NOMO-1 treated with dmso at 0.1 percent for 144 hours (cell line): Measurements from ENCODE around the gene OLFML1.
"Not testable (repeated sequence)": the region's sequence is repeated elsewhere in the genome, so short reads cannot be mapped to it uniquely, and the experiment has no call there.

Experiments
- DNase-seq: peaks from one replicate; lab custom pipeline; 2025; ENCODE audit not compliant: unreplicated experiment; lab: John Stamatoyannopoulos, UW

Gene OLFML1

DNA sequence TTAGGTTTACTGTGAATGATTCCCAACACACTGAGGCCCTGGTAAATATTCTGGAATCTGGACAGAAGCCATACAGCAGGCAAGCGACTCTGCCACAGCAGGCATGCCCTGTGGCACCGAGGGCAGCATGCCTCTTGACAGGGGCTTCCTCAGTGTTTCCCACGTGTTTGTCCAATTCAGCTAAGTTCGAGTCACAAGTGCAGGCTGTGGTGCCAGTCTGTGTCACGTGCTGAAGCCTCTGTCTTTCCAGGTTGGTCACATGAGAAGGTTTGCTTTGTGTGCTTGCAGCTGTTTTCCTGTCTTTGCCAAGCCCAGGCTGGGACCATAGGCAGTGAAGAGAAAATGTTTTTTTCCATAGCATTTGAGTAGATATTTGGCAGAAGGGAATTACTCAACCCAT, 26.1 kb downstream of the OLFML1 start:
- no peak for DNase-seq

- DNase-seq: peak; percentile 93
Measured at GRCh38 chr11:7512525-7513233, 27.4 kb downstream of the OLFML1 start.

DNA sequence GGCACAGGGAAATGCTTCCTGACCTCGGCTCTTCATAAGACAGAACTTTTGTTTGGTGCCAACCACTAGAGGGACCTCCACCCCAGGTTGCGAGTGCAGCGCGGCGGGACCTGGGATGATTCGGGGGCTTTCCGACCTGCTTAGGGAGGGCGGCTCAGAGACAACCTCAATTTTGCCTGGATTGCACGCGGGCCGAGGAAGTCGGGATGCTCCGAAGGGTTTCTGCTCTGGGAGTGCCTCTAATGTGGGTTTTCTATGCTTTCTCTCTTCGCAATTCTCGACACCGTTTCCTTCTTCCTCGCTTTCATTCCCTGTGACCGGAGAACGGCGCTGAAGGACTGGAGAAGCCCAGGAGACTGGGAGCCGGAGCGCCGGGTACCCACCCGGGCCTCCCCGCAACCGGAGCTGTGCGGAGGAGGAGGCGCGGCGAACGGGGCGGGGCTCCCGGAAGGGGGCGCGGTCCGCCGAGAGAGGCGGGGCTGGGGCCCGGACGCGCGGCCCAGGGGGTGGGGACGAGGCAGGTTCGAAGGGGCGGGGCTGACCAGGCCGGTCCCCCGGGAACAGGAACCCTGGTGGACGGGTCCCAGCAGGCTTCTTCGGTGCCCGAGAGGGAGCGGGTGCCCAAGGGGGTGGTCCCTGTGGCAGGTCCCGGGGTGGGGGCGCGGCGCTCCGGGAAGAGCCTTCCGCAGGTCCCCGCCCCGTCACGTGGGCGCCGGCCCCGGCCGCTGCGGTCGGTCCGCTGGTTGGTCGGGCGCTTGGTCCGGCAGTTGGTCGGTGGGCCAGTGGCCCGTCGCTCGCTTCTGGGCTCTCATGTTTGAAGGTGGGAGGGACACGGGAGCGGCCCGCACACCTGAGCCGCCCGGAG, 28.2 kb downstream of the OLFML1 start, which contains the start of gene PPFIBP2:
TSS of gene PPFIBP2 (plus strand) at position 766 of the 865 bp plus-strand sequence. CDS start 35,477 bp downstream, outside the sequence.
- peak; percentile 64 for DNase-seq

GRCh38 chr11:7514099-7514591, 28.8 kb downstream of the OLFML1 start:
- DNase-seq: peak; percentile 17

DNA sequence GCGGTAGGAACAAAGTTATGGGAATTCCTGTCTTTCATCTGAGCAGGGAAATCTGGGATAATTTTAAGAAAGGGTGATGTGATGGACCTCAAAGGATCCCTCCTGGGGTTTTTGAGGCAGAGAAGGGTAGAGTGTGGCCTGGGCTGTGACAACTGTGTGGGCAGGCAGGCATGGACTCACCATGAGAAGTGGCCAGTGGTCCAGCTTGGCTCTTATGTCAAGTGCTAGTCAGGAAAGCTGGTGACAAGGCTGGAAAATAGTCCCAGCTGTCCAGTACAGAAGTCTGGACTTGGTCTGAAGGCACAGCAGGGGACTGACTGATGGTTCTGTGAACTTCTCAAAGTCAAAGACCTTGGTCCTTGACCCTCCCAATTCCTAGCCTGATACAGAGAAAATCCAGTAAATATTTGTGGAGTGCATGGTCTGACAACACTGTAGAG, 30.2 kb downstream of the OLFML1 start:
- DNase-seq: no peak

DNA sequence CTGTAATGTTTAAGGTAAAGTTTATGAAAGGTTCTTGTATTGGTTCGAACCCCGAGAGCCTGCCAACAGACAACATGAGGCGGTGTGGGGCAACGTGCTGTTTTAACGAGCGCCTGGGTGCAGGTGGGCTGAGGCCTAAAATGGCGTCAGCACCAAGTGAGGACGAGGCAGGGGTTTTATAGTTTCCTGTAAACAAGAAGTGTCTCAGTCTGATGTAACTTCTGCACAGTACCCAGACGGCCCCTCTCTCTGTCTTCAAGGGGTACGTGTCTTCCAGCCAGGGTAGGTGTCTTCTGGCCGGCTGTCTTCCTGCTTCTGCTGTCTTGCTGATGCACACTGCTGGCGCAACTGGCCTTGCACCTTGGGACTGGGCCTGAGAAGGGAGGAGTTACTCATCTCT, 31.2 kb downstream of the OLFML1 start:
- peak; percentile 24 for DNase-seq

- DNase-seq: not testable (repeated sequence)
Measured at GRCh38 chr11:7517743-7518142, 32.4 kb downstream of the OLFML1 start.

DNA sequence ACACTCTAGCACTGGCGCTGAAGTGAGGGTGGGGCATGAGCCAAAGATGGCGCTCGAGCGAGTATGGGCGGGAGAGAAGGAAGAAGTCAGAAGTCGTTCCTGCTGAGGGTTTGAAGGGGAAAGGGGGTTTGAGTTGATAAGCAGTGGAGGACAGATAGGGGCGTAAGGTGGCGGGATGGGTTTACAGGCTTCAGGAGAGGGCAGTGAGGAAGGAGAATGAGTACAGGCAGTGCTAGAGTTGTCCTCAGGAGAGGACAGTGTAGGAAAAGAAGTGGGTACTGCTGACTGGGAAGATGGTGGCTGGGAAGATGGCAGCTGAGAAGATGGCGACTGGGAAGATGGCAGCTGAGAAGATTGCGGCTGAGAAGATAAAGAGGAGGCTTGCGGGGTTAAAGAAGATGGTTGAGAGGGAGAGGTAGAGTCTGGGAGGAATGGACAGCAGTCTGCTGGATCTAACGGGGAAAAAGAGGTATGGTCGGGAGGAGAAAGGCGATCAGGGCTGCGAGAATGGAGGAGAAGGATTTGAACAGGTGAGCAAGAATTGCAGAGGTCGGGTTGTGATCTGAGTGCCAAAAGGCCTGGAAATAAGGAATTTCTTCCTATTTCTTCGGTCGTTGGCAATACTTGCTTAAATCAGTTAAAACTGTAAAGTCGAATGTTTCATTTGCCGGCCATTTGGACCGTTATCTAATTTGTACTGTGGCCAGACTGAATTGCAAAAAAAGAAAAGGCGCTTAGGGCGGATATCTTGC, 33.7 kb downstream of the OLFML1 start:
- no peak for DNase-seq

DNA sequence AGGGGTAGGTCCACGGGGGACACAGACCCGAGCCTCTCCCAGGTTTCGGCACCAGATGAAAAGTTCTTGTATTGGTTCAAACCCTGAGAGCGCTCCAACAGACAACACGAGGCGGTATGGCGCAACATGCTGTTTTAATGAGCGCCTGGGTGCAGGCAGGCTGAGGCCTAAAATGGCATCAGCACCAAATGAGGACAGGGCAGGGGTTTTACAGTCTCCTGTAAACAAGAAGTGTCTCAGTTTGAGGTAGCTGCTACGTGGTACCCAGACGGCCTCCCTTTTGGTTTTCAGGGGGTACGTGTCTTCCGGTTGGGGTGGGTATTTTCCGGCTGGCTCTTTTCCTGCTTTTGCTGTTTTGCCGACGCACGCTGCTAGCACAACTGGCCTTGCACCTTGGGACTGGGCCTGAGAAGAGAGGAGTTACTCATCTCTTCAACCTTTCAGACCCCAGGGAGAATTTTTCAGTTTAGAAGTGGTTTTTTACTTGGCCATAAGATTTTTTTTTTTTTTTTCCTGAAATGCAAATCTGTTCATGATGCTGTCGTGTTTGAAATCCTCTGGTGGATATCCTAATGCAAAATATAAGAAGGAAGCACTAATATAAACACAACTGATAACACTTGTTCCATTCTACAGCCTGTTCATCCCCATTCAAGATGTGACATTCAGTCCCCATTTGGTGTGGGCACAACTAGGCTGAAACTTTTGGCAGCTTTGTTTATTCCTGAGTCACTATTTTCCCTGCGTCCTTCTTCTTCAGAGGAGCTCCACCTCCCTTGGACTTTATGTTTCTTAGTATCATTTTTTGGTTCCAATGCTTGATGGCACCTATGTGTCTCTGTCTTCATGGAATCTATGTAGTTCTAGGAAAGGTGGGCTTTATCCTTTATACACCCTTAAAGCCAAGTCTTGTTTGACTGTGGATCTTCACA, 35.0 kb downstream of the OLFML1 start:
- DNase-seq: no peak

GRCh38 chr11:7520981-7521487, 35.7 kb downstream of the OLFML1 start:
- DNase-seq: peak; percentile 63

- peak; percentile 23 for DNase-seq
Measured at GRCh38 chr11:7522121-7522520, 36.8 kb downstream of the OLFML1 start.

- no peak for DNase-seq
Measured at GRCh38 chr11:7522546-7522945, 37.2 kb downstream of the OLFML1 start.

GRCh38 chr11:7523416-7524210, 38.3 kb downstream of the OLFML1 start:
- DNase-seq: no peak

- DNase-seq: no peak
Measured at GRCh38 chr11:7524462-7525235, 39.3 kb downstream of the OLFML1 start.

GRCh38 chr11:7525424-7525823, 40.1 kb downstream of the OLFML1 start:
- no peak for DNase-seq

GRCh38 chr11:7527029-7527428, 41.7 kb downstream of the OLFML1 start:
- DNase-seq: no peak

DNA sequence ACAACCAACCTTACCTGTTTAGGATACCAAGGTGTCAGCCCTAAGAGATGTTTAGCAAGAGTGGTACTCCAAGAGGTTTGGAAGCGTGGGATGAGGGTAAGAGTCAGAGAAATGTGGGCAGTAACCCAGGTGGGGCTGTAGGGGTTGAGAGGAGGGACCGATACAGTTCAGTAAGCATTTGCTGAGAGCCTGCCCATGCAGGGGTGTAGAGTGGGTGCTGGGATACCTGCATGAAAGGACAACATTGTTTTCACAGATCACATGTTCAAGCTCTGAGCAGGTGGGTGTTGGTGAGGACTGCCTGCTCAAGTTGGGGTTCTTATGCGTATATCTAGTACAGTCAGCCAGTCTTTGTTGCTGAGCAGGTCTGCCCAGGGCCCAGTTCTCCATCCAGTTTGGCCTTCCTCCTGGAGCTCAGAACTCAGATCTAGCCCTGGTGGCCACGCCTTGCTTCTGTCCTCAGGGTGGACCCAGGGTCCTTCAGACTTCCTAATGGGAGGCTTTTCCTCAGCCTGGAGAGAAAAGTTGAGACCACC, 43.3 kb downstream of the OLFML1 start:
- DNase-seq: no peak

- DNase-seq: no peak
Measured at GRCh38 chr11:7530013-7530640, 44.8 kb downstream of the OLFML1 start.
